ENCODE data around the gene CWH43. TPM values are rescaled to one million over a fixed set of nuclear protein-coding genes. Genes with fewer than 3 reads are reported as not detected.
"Not testable (repeated sequence)": the region's sequence is repeated elsewhere in the genome, so short reads cannot be mapped to it uniquely, and the experiment has no call there.

Gene CWH43
- total RNA-seq, 1 donor from 2014 or later, result 2.3 TPM

GRCh38 chr4:49099831-49100444, 113.9 kb downstream of the CWH43 start:
- intact Hi-C loops (cut with DNase I); H3K4me3 ChIP-seq; ATAC-seq; H3K27ac ChIP-seq; H3K36me3 ChIP-seq; DNase-seq; H3K27me3 ChIP-seq (ENCODE audit: low read depth); H3K4me1 ChIP-seq: not testable (repeated sequence)
- H3K9me3 ChIP-seq, result peaks cover 52% of the 10 kb centered on the region

GRCh38 chr4:49102344-49102898, 116.3 kb downstream of the CWH43 start:
- H3K4me3 ChIP-seq; H3K27ac ChIP-seq; DNase-seq; H3K27me3 ChIP-seq (ENCODE audit: low read depth); intact Hi-C loops (cut with DNase I); H3K36me3 ChIP-seq; H3K4me1 ChIP-seq: not testable (repeated sequence)
- peaks cover 57% of the 10 kb centered on the region for H3K9me3 ChIP-seq
- peak; percentile 68 to 69 for ATAC-seq

GRCh38 chr4:49103436-49104136, 117.5 kb downstream of the CWH43 start:
- H3K36me3 ChIP-seq; DNase-seq; H3K4me1 ChIP-seq; H3K27me3 ChIP-seq (ENCODE audit: low read depth); H3K4me3 ChIP-seq; H3K27ac ChIP-seq; intact Hi-C loops (cut with DNase I): not testable (repeated sequence)
- ATAC-seq, result peak; percentile 47 to 48
- peaks cover 61% of the 10 kb centered on the region for H3K9me3 ChIP-seq

- ATAC-seq, result peak; percentile 20 to 28
- H3K4me3 ChIP-seq; H3K36me3 ChIP-seq; DNase-seq; H3K27ac ChIP-seq; H3K4me1 ChIP-seq; intact Hi-C loops (cut with DNase I); H3K27me3 ChIP-seq (ENCODE audit: low read depth): not testable (repeated sequence)
- peaks cover 58% of the 10 kb centered on the region for H3K9me3 ChIP-seq
Observed at GRCh38 chr4:49104231-49104930, 118.3 kb downstream of the CWH43 start.

- H3K4me3 ChIP-seq; DNase-seq; intact Hi-C loops (cut with DNase I); H3K27me3 ChIP-seq (ENCODE audit: low read depth); H3K36me3 ChIP-seq; H3K27ac ChIP-seq; H3K4me1 ChIP-seq: not testable (repeated sequence)
- ATAC-seq, result peak in 1 of 2 donors; percentile 1
- peaks cover 56% of the 10 kb centered on the region for H3K9me3 ChIP-seq
Observed at GRCh38 chr4:49105248-49105904, 119.3 kb downstream of the CWH43 start.

GRCh38 chr4:49107262-49107661, 121.2 kb downstream of the CWH43 start:
- H3K4me3 ChIP-seq; DNase-seq; H3K36me3 ChIP-seq; intact Hi-C loops (cut with DNase I); H3K4me1 ChIP-seq; H3K27ac ChIP-seq; H3K27me3 ChIP-seq (ENCODE audit: low read depth): not testable (repeated sequence)
- ATAC-seq, result peak in 1 of 2 donors; percentile 2
- peaks cover 57% of the 10 kb centered on the region for H3K9me3 ChIP-seq

- DNase-seq; H3K27me3 ChIP-seq (ENCODE audit: low read depth); H3K4me1 ChIP-seq; H3K36me3 ChIP-seq; intact Hi-C loops (cut with DNase I); H3K27ac ChIP-seq; H3K4me3 ChIP-seq: not testable (repeated sequence)
- peaks cover 56% of the 10 kb centered on the region for H3K9me3 ChIP-seq
- ATAC-seq, result peak; percentile 81 to 86
Observed at GRCh38 chr4:49108183-49108978, 122.3 kb downstream of the CWH43 start.

GRCh38 chr4:49109567-49110166, 123.6 kb downstream of the CWH43 start:
- H3K36me3 ChIP-seq; H3K27me3 ChIP-seq (ENCODE audit: low read depth); DNase-seq; H3K4me3 ChIP-seq; H3K4me1 ChIP-seq; H3K27ac ChIP-seq; intact Hi-C loops (cut with DNase I): not testable (repeated sequence)
- ATAC-seq, result peak; percentile 73
- peaks cover 52% of the 10 kb centered on the region for H3K9me3 ChIP-seq

- H3K4me1 ChIP-seq; intact Hi-C loops (cut with DNase I); DNase-seq; H3K4me3 ChIP-seq; H3K27me3 ChIP-seq (ENCODE audit: low read depth); H3K27ac ChIP-seq; H3K36me3 ChIP-seq: not testable (repeated sequence)
- peaks cover 51% of the 10 kb centered on the region for H3K9me3 ChIP-seq
- ATAC-seq, result peak; percentile 78 to 80
Observed at GRCh38 chr4:49110579-49110978, 124.5 kb downstream of the CWH43 start.

Other genes starting within 250 kb of the CWH43 start
- gene FRYL, start 206.0 kb upstream of the CWH43 start, total RNA-seq, result 85.0 TPM
- 101 TPM for gene OCIAD1, start 155.2 kb upstream of the CWH43 start, total RNA-seq
- gene OCIAD2, start 79.5 kb upstream of the CWH43 start, total RNA-seq, result 29.2 TPM